ENCODE measurements around the gene MYH10. TPM values are rescaled to one million over a fixed set of nuclear protein-coding genes. Genes with fewer than 3 reads are reported as not detected.

The MYH10 gene
- total RNA-seq, 5 donors from 2014 or later (not counting 1 experiment from before 2014, with no cell fraction given) = 1.3 to 2.8 (median 2.1) TPM

DNA sequence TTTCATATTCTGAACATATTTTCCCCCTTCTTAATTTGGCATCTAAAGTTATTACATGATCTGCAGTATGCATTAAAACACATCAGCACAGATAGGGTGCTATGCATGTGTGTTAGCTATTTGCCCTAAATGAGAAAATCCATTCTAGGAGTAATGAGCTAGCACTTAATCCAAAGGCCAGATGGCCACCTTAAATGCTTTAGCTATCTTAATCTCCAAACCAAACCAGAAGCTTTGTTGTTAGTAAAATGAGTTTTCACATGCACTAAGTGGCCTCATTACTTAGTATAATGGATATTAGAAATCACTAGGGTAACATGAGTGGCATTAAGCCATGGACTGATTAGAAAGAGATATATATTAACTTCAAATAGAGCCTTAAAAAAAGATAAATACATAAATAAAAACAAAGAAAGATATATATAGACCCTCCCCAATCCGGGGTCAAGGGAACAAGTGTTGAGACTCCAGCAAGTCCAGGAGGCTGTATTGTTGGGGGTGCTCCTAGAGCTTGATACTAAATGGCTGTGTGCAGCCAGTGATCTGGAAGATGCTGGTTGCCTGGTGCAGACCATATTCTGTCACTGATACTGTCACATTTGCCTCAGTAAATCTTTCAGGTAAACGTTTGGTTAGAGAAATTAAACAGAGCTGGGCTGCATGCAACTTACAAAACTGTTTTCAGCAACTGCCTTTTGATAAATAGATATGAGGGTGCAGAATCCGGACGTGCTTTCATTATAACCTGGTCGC is 67.3 kb downstream of the MYH10 start:
- no peaks in the 10 kb centered on the region for H3K9me3 Mint-ChIP-seq
- CTCF ChIA-PET = interaction anchor here in 1 of 2 donors (0.5 kb wide), 1 partner anchor 485 kb away, joined by 4 read pairs; no protein-coding TSS in a partner anchor

DNA sequence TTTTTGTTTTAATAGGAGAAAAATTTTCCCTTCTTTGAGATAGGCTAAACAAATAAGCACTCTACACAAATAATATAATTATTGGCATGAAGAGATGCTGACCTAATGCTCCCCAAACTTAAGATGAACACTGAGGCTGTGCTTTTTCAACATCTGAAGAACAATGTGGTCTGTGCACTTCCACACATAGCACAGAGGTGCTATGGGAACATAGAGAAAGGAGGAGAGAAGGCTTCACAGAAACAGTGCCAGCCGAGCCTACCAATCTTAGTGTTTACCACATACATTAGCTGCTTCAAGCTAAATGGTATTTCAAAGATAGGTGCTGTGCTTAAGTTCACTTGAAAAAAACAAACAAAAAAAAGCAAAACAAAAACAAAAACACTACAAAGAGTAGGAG is 72.4 kb downstream of the MYH10 start:
- no peaks in the 10 kb centered on the region for H3K27me3 ChIP-seq (replicated peaks in 1 of 2; ENCODE audit: control insufficient read depth in 2 of 2, extremely low read depth in 1 of 2, insufficient read depth in 2 of 2, low read length in 1 of 2)
- no peak overlapping the region for H3K4me3 ChIP-seq (ENCODE audit: control insufficient read depth in 1 of 2, extremely low read depth in 1 of 2, low read length in 1 of 2)
- H3K27me3 Mint-ChIP-seq = peaks cover 0 to 10% of the 10 kb centered on the region in 2 donors
- no CpG with 5 or more reads among the region's 1 CpG for WGBS (ENCODE audit: insufficient coverage)
- CTCF ChIA-PET = interaction anchor here in 1 of 2 donors (0.7 kb wide), 1 partner anchor 151 kb away, joined by 3 read pairs; no protein-coding TSS in a partner anchor
- DNase-seq = no peak
- no peaks in the 10 kb centered on the region for H3K9me3 ChIP-seq
- no peak overlapping the region for H3K27ac ChIP-seq (ENCODE audit: low read length)
- ATAC-seq (replicated peaks in 1 of 4) = no peak
- H3K36me3 ChIP-seq (ENCODE audit: control insufficient read depth in 2 of 2, extremely low read depth in 1 of 2, insufficient read depth in 1 of 2, low read length in 1 of 2) = no peaks in the 10 kb centered on the region
- no peaks in the 10 kb centered on the region for H3K4me1 Mint-ChIP-seq
- H3K27ac Mint-ChIP-seq = no peak overlapping the region
- H3K4me3 Mint-ChIP-seq = no peak overlapping the region
- no peaks in the 10 kb centered on the region for H3K4me1 ChIP-seq (ENCODE audit: control insufficient read depth in 1 of 2, extremely low read depth in 1 of 2, insufficient read depth in 2 of 2, low read length in 2 of 2)
- H3K9me3 Mint-ChIP-seq = no peaks in the 10 kb centered on the region
- H3K36me3 Mint-ChIP-seq = no peaks in the 10 kb centered on the region
- POLR2A ChIA-PET = no interaction called here

More for the DNA sequence above, 67.3 kb downstream of the MYH10 start:
- Histone ChIP-seq H3K4me1 (ENCODE audit: control insufficient read depth in 1 of 2, extremely low read depth in 1 of 2, insufficient read depth in 2 of 2, low read length in 2 of 2) (no peaks in the 10 kb centered on the region), H3K27ac (ENCODE audit: low read length) (no peak overlapping the region), H3K9me3 (no peaks in the 10 kb centered on the region), H3K36me3 (ENCODE audit: control insufficient read depth in 2 of 2, extremely low read depth in 1 of 2, insufficient read depth in 1 of 2, low read length in 1 of 2) (no peaks in the 10 kb centered on the region), H3K4me3 (ENCODE audit: control insufficient read depth in 1 of 2, extremely low read depth in 1 of 2, low read length in 1 of 2) (no peak overlapping the region), H3K27me3 (replicated peaks in 1 of 2; ENCODE audit: control insufficient read depth in 2 of 2, extremely low read depth in 1 of 2, insufficient read depth in 2 of 2, low read length in 1 of 2) (peaks cover 0 to 4% of the 10 kb centered on the region in 2 experiments)
- DNase-seq (no peak), ATAC-seq (replicated peaks in 1 of 4) (no peak)
- no peak overlapping the region for H3K4me3 Mint-ChIP-seq
- no peaks in the 10 kb centered on the region for H3K36me3 Mint-ChIP-seq
- peaks cover 0 to 6% of the 10 kb centered on the region in 2 donors for H3K27me3 Mint-ChIP-seq
- no peak overlapping the region for H3K27ac Mint-ChIP-seq
- no CpG with 5 or more reads among the region's 5 CpGs for WGBS (ENCODE audit: insufficient coverage)
- POLR2A ChIA-PET = interaction anchor here in 1 of 2 donors (0.6 kb wide), 1 partner anchor 42 kb away, joined by 4 read pairs; no protein-coding TSS in a partner anchor
- no peaks in the 10 kb centered on the region for H3K4me1 Mint-ChIP-seq

- Mint-ChIP-seq H3K4me3 (no peak overlapping the region), H3K27me3 (peaks cover 0 to 11% of the 10 kb centered on the region in 2 donors), H3K4me1 (no peaks in the 10 kb centered on the region), H3K27ac (no peak overlapping the region), H3K36me3 (no peaks in the 10 kb centered on the region), H3K9me3 (no peaks in the 10 kb centered on the region)
- no peak for ATAC-seq (replicated peaks in 1 of 4)
- ChIA-PET POLR2A (no interaction called here), CTCF (interaction anchor here in 1 of 2 donors (0.6 kb wide), 1 partner anchor 1319 kb away, joined by 3 read pairs; no protein-coding TSS in a partner anchor)
- H3K27me3 ChIP-seq (replicated peaks in 1 of 2; ENCODE audit: control insufficient read depth in 2 of 2, extremely low read depth in 1 of 2, insufficient read depth in 2 of 2, low read length in 1 of 2) = peaks cover 0 to 3% of the 10 kb centered on the region in 2 experiments
- no peak overlapping the region for H3K27ac ChIP-seq (ENCODE audit: low read length)
- no peaks in the 10 kb centered on the region for H3K4me1 ChIP-seq (ENCODE audit: control insufficient read depth in 1 of 2, extremely low read depth in 1 of 2, insufficient read depth in 2 of 2, low read length in 2 of 2)
- H3K4me3 ChIP-seq (ENCODE audit: control insufficient read depth in 1 of 2, extremely low read depth in 1 of 2, low read length in 1 of 2) = no peak overlapping the region
- no peaks in the 10 kb centered on the region for H3K36me3 ChIP-seq (ENCODE audit: control insufficient read depth in 2 of 2, extremely low read depth in 1 of 2, insufficient read depth in 1 of 2, low read length in 1 of 2)
- 100% methylated on average over 1 of the region's 5 CpGs for WGBS (ENCODE audit: insufficient coverage)
- no peak for DNase-seq
- no peaks in the 10 kb centered on the region for H3K9me3 ChIP-seq
These were observed 73.2 kb downstream of the MYH10 start for GRCh38 chr17:8557176-8557806.

DNA sequence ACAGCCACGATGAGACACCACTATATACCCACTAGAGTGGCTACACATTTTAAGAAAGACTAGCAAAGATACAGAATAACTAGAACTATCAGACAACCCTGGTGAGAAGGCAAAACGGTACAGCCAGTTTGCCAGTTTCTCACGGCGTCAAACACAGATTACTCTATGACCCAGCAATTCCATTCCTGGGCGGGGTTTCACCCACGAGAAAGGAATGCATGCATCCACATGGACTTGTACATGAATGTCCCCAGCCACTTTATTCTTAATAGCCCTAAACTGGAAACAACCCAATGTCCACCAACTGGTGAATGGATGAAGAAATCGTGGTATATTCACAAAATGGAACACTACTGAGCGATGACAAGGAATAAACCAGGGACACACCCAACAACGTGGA is 74.5 kb downstream of the MYH10 start:
- Mint-ChIP-seq H3K36me3 (no peaks in the 10 kb centered on the region), H3K27ac (no peak overlapping the region), H3K4me3 (no peak overlapping the region), H3K4me1 (no peaks in the 10 kb centered on the region), H3K27me3 (peaks cover 0 to 11% of the 10 kb centered on the region in 2 donors), H3K9me3 (no peaks in the 10 kb centered on the region)
- DNase-seq (no peak), ATAC-seq (replicated peaks in 1 of 4) (no peak)
- H3K4me1 ChIP-seq (ENCODE audit: control insufficient read depth in 1 of 2, extremely low read depth in 1 of 2, insufficient read depth in 2 of 2, low read length in 2 of 2) = no peaks in the 10 kb centered on the region
- WGBS (ENCODE audit: insufficient coverage) = 87% methylated on average over 3 of the region's 9 CpGs
- no peaks in the 10 kb centered on the region for H3K36me3 ChIP-seq (ENCODE audit: control insufficient read depth in 2 of 2, extremely low read depth in 1 of 2, insufficient read depth in 1 of 2, low read length in 1 of 2)
- no peak overlapping the region for H3K4me3 ChIP-seq (ENCODE audit: control insufficient read depth in 1 of 2, extremely low read depth in 1 of 2, low read length in 1 of 2)
- POLR2A ChIA-PET = no interaction called here
- H3K27ac ChIP-seq (ENCODE audit: low read length) = no peak overlapping the region
- CTCF ChIA-PET = no interaction called here
- peaks cover 0 to 3% of the 10 kb centered on the region in 2 experiments for H3K27me3 ChIP-seq (replicated peaks in 1 of 2; ENCODE audit: control insufficient read depth in 2 of 2, extremely low read depth in 1 of 2, insufficient read depth in 2 of 2, low read length in 1 of 2)
- H3K9me3 ChIP-seq = no peaks in the 10 kb centered on the region

DNA sequence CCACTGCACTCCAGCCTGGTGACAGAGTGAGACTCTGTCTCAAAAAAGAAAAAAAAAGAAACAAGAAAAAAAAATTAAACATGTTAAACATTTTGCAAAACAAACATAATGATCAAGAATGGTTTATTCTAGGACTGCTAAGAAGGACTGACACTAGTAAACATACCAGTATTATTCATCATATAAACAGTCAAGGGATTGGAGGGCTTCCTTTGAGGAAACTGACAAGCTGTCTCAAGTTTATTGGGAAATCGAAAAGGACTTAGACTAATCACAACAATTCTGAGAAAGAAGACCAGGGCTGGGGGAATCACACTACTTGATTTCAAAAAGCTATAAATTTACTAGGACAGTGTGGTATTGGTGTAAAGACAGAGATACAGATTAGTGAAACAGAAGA is 75.5 kb downstream of the MYH10 start:
- WGBS (ENCODE audit: insufficient coverage) = no CpG with 5 or more reads among the region's 1 CpG
- Histone ChIP-seq H3K9me3 (no peaks in the 10 kb centered on the region), H3K27ac (ENCODE audit: low read length) (no peak overlapping the region), H3K4me3 (ENCODE audit: control insufficient read depth in 1 of 2, extremely low read depth in 1 of 2, low read length in 1 of 2) (no peak overlapping the region), H3K4me1 (ENCODE audit: control insufficient read depth in 1 of 2, extremely low read depth in 1 of 2, insufficient read depth in 2 of 2, low read length in 2 of 2) (no peaks in the 10 kb centered on the region), H3K27me3 (replicated peaks in 1 of 2; ENCODE audit: control insufficient read depth in 2 of 2, extremely low read depth in 1 of 2, insufficient read depth in 2 of 2, low read length in 1 of 2) (peaks cover 0 to 3% of the 10 kb centered on the region in 2 experiments), H3K36me3 (ENCODE audit: control insufficient read depth in 2 of 2, extremely low read depth in 1 of 2, insufficient read depth in 1 of 2, low read length in 1 of 2) (no peaks in the 10 kb centered on the region)
- peaks cover 0 to 9% of the 10 kb centered on the region in 2 donors for H3K27me3 Mint-ChIP-seq
- no peaks in the 10 kb centered on the region for H3K4me1 Mint-ChIP-seq
- H3K27ac Mint-ChIP-seq = no peak overlapping the region
- CTCF ChIA-PET = no interaction called here
- no peak for ATAC-seq (replicated peaks in 1 of 4)
- H3K36me3 Mint-ChIP-seq = no peaks in the 10 kb centered on the region
- H3K4me3 Mint-ChIP-seq = no peak overlapping the region
- H3K9me3 Mint-ChIP-seq = no peaks in the 10 kb centered on the region
- POLR2A ChIA-PET = no interaction called here
- no peak for DNase-seq

GRCh38 chr17:8552577-8553320 is 77.8 kb downstream of the MYH10 start:
- Mint-ChIP-seq H3K27me3 (peaks cover 0 to 12% of the 10 kb centered on the region in 2 donors), H3K36me3 (no peaks in the 10 kb centered on the region), H3K27ac (no peak overlapping the region), H3K9me3 (no peaks in the 10 kb centered on the region), H3K4me1 (no peaks in the 10 kb centered on the region), H3K4me3 (no peak overlapping the region)
- POLR2A ChIA-PET = no interaction called here
- DNase-seq (no peak), ATAC-seq (replicated peaks in 1 of 4) (no peak)
- Histone ChIP-seq H3K27me3 (replicated peaks in 1 of 2; ENCODE audit: control insufficient read depth in 2 of 2, extremely low read depth in 1 of 2, insufficient read depth in 2 of 2, low read length in 1 of 2) (peaks cover 0 to 3% of the 10 kb centered on the region in 2 experiments), H3K4me3 (ENCODE audit: control insufficient read depth in 1 of 2, extremely low read depth in 1 of 2, low read length in 1 of 2) (no peak overlapping the region), H3K27ac (ENCODE audit: low read length) (no peak overlapping the region), H3K9me3 (no peaks in the 10 kb centered on the region), H3K36me3 (ENCODE audit: control insufficient read depth in 2 of 2, extremely low read depth in 1 of 2, insufficient read depth in 1 of 2, low read length in 1 of 2) (no peaks in the 10 kb centered on the region), H3K4me1 (ENCODE audit: control insufficient read depth in 1 of 2, extremely low read depth in 1 of 2, insufficient read depth in 2 of 2, low read length in 2 of 2) (no peaks in the 10 kb centered on the region)
- CTCF ChIA-PET = no interaction called here
- 92% methylated on average over 5 of the region's 9 CpGs for WGBS (ENCODE audit: insufficient coverage)
